Muscle of leg (tissue), 16 donors: Measurements from ENCODE around the gene CARD19. TPM values are rescaled to one million over a fixed set of nuclear protein-coding genes. Genes with fewer than 3 reads are reported as not detected.

Experiments used
- DNase-seq: peaks from one replicate; pipeline ENCODE4 v3.0.0; 2013
- H3K27ac ChIP-seq: one replicate; pipeline ENCODE4 v1.5.1; 2013; ENCODE audit warnings: mild to moderate bottlenecking, low read length, control low read depth
- H3K27me3 ChIP-seq: one replicate; pipeline ENCODE4 v1.6.1; 2013; ENCODE audit warnings: low read length; ENCODE audit not compliant: control insufficient read depth, insufficient read depth
- H3K36me3 ChIP-seq: one replicate; pipeline ENCODE4 v1.6.1; 2013; ENCODE audit warnings: low read length; ENCODE audit not compliant: control insufficient read depth, insufficient read depth
- H3K4me1 ChIP-seq: one replicate; pipeline ENCODE4 v1.6.1; 2013; ENCODE audit warnings: low read length; ENCODE audit not compliant: control insufficient read depth, insufficient read depth
- H3K4me3 ChIP-seq: one replicate; pipeline ENCODE4 v1.5.1; 2013; ENCODE audit warnings: low read length, control low read depth
- H3K9me3 ChIP-seq: replicated peaks from 2 replicates; pipeline ENCODE4 v1.6.1; 2013; ENCODE audit warnings: low read depth, low read length; ENCODE audit not compliant: control insufficient read depth
- WGBS: methylation state at CpG from one replicate; pipeline ENCODE4 v1.1.5; 2013; ENCODE audit warnings: missing lambda C conversion rate; ENCODE audit not compliant: insufficient coverage; 5-methylcytosine and 5-hydroxymethylcytosine counted together
- long read RNA-seq, 11 donors: transcript quantifications; one replicate each; lab custom pipeline, GENCODE V29; 2026
- polyA plus RNA-seq, 8 donors: library from polyadenylated mRNA; unstranded; fragments of 120-200 nt; gene quantifications; one replicate each; pipeline versions ENCODE4 v1.2.1 to v1.2.3, GENCODE V29; 2013; ENCODE audit warnings: inconsistent platforms in 1 of 8, low replicate concordance in 1 of 8; ENCODE audit not compliant: insufficient read length in 8 of 8, insufficient read depth in 1 of 8
- total RNA-seq: library from RNA; stranded (reverse); fragments of 120-200 nt; gene quantifications from one replicate; pipeline ENCODE4 v1.2.4, GENCODE V29; 2013

The CARD19 gene, protein sequence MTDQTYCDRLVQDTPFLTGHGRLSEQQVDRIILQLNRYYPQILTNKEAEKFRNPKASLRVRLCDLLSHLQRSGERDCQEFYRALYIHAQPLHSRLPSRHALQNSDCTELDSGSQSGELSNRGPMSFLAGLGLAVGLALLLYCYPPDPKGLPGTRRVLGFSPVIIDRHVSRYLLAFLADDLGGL
- total RNA-seq (47.4 TPM), polyA plus RNA-seq (10 to 100 TPM; 32.9 to 51.4 (median 35.4) TPM)
- long read RNA-seq, donor 1, partial matches to known transcripts = 0 of 9 reads
- long read RNA-seq, donor 1, other reads (novel, unspliced or antisense) = 0 of 9 reads
- long read RNA-seq, donor 2, partial matches to known transcripts = 0 of 3 reads
- long read RNA-seq, donor 2, other reads (novel, unspliced or antisense) = 0 of 3 reads
- long read RNA-seq, donor 3, transcript CARD19-207 (6 exons, 759 nt) = minor isoform, 5 of 27 reads
- long read RNA-seq, donor 3, transcript CARD19-204 (5 exons, 660 nt) = major isoform, 8 of 27 reads
- long read RNA-seq, donor 3, partial matches to known transcripts = 0 of 27 reads
- long read RNA-seq, donor 3, other reads (novel, unspliced or antisense) = 9 of 27 reads
- long read RNA-seq, donor 4, partial matches to known transcripts = 0 of 15 reads
- long read RNA-seq, donor 4, other reads (novel, unspliced or antisense) = 5 of 15 reads
- long read RNA-seq, donor 5, transcript CARD19-201 (6 exons, 855 nt) = minor isoform, 12 of 51 reads
- long read RNA-seq, donor 5, transcript CARD19-204 (5 exons, 660 nt) = minor isoform, 11 of 51 reads
- long read RNA-seq, donor 5, transcript CARD19-207 (6 exons, 759 nt) = major isoform, 17 of 51 reads
- long read RNA-seq, donor 5, partial matches to known transcripts = 0 of 51 reads
- long read RNA-seq, donor 5, other reads (novel, unspliced or antisense) = 6 of 51 reads
- long read RNA-seq, donor 6, transcript CARD19-201 (6 exons, 855 nt) = minor isoform, 7 of 36 reads
- long read RNA-seq, donor 6, transcript CARD19-206 (2 exons, 2,690 nt) = minor isoform, 5 of 36 reads
- long read RNA-seq, donor 6, transcript CARD19-207 (6 exons, 759 nt) = major isoform, 9 of 36 reads
- long read RNA-seq, donor 6, partial matches to known transcripts = 0 of 36 reads
- long read RNA-seq, donor 6, other reads (novel, unspliced or antisense) = 12 of 36 reads
- long read RNA-seq, donor 7, transcript CARD19-201 (6 exons, 855 nt) = minor isoform, 5 of 15 reads
- long read RNA-seq, donor 7, transcript CARD19-204 (5 exons, 660 nt) = major isoform, 6 of 15 reads
- long read RNA-seq, donor 7, partial matches to known transcripts = 0 of 15 reads
- long read RNA-seq, donor 7, other reads (novel, unspliced or antisense) = 0 of 15 reads
- long read RNA-seq, donor 8, partial matches to known transcripts = 0 of 17 reads
- long read RNA-seq, donor 8, other reads (novel, unspliced or antisense) = 5 of 17 reads
- long read RNA-seq, donor 9, transcript CARD19-201 (6 exons, 855 nt) = major isoform, 6 of 17 reads
- long read RNA-seq, donor 9, transcript CARD19-207 (6 exons, 759 nt) = minor isoform, 5 of 17 reads
- long read RNA-seq, donor 9, partial matches to known transcripts = 0 of 17 reads
- long read RNA-seq, donor 9, other reads (novel, unspliced or antisense) = 0 of 17 reads
- long read RNA-seq, donor 10, transcript CARD19-201 (6 exons, 855 nt) = minor isoform, 7 of 24 reads
- long read RNA-seq, donor 10, transcript CARD19-207 (6 exons, 759 nt) = major isoform, 8 of 24 reads
- long read RNA-seq, donor 10, partial matches to known transcripts = 0 of 24 reads
- long read RNA-seq, donor 10, other reads (novel, unspliced or antisense) = 5 of 24 reads
- long read RNA-seq, donor 11, partial matches to known transcripts = 0 of 14 reads
- long read RNA-seq, donor 11, other reads (novel, unspliced or antisense) = 0 of 14 reads

DNA sequence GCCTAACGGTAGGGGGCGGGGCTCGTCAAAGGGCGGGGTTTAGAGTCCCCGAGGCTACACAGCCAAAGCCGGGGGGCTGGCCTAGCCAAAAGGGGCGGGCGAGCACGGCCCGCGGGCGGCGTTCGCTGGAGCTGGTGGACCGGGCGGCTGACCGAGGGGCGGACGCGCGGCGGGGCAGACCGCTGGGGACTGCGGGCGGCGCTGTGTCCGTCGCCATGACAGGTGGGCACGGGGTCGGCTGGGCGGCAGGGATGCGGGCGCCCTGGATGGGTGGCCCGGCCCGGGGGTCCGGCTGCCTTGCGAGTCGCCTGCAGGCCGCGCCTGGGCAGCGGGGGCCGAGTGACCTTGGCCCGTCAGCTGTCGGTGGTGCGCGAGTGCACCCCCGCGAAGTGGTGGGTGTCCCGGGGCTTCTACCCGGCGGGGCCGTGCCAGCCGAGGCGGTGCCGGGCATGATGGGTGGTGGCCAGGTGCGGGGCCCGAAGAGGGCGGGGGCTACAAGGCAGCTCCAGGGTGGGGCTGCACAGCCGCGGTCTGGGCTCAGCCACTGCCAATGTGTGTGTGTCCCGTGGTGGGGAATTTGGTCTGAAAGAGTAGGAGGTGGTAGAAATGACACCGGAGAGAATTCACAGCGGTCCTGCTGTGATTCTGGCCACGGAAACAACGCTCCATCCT, at the start of gene CARD19:
CARD19 (plus strand) TSS at position 87 of the 672 bp plus-strand sequence; CDS start at position 216, 129 bp downstream.
- peaks cover 57% of the 10 kb centered on the region for H3K4me1 ChIP-seq
- DNase-seq = peak; percentile 81
- WGBS = under 1% methylated on average over 54 of the region's 65 CpGs

DNA sequence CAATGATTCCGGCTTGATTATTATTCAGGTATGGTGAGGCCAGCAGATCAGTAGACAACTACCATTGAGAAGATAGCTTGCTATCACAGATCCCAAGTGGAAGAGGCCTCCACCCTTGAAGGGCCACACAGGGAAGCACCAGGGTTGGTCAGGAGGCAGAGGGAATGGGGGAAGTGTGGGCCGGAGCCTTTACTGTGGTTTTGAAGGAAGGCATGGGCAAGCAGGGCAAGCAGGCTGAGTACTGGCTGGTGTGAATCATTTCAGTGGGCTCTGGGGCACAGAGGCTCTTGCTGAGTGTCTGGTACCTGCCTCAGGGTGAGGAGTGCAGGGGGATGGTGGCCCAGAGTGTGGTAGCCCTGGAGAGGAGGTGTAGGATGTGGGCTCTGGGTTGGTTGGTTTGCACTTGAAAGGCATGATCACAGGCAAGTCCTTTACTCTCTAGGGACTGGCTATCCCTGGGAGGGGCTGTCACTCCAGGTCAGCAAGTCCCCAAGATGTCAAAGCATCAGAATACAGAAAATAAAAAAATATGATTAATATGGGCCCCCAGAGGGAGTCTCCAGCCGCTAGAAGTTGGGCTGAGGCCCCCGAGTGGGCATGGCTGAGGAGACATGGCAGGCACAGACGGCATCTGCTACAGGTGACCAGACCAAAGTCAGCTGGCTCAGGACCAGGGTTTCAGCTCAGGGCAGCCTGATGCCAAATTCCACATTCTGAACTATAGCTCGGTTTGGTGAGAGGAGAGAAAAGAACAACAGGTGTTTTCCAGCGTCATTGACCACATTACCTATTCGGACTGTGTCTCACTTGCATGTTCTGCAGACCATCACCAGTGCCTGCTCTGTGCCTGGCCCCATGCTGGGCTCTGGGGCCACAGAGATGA, 47.2 kb upstream of the CARD19 start:
- DNase-seq = no peak
- 83% methylated on average over 7 of the region's 8 CpGs for WGBS
- Histone ChIP-seq H3K4me1 (peaks cover 21% of the 10 kb centered on the region), H3K4me3 (no peak overlapping the region), H3K27ac (no peak overlapping the region), H3K36me3 (no peaks in the 10 kb centered on the region), H3K27me3 (no peaks in the 10 kb centered on the region), H3K9me3 (no peaks in the 10 kb centered on the region)

More for the DNA sequence above, at the start of gene CARD19:
- Histone ChIP-seq H3K36me3 (peaks cover 3% of the 10 kb centered on the region), H3K27ac (peak within 1 kb of the TSS; percentile 99), H3K9me3 (no peaks in the 10 kb centered on the region), H3K4me3 (peak within 1 kb of the TSS; percentile 78), H3K27me3 (no peaks in the 10 kb centered on the region)

DNA sequence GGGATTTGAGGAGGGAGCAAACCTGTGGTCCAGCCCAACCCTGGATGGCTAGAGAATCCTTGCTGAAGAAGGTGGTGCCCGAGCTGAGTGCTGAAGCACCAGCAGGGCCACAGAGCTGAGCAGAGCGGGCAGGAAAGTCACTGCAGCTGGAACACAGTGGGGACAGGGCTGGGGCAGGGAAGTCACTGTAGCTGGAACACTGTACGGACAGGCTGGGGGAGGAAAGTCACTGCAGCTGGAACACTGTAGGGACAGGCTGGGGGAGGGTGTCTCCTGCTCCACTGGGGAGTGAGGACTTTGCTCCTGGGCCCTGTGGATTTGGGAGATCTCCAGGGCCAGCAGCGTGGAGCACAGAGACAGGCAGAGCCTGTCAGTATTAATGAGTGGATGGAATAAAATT, 46.5 kb upstream of the CARD19 start:
- no peaks in the 10 kb centered on the region for H3K27me3 ChIP-seq
- H3K4me1 ChIP-seq = peaks cover 22% of the 10 kb centered on the region
- no peak overlapping the region for H3K27ac ChIP-seq
- 75% methylated on average over 3 of the region's 4 CpGs for WGBS
- no peaks in the 10 kb centered on the region for H3K9me3 ChIP-seq
- no peak overlapping the region for H3K4me3 ChIP-seq
- no peaks in the 10 kb centered on the region for H3K36me3 ChIP-seq
- DNase-seq = no peak

DNA sequence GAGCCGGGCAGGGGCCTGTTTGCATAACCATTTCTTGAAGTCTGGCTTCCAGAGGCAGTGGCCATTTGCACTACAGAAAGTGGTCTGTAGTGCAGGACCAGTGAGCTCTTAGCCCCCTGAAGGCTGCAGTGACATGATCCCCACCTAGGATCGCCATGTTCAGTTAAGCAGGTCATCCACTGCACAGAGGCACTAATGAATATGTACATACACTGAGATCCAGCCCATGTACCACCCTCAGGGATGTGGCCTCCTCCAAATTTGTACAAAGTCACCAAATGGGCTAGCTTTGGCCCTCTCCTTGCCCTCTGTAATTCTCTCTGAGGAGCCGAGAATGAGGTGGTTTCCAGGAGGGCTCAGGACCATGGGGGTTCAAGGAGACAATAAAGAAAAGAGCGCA, 45.8 kb upstream of the CARD19 start:
- no peaks in the 10 kb centered on the region for H3K36me3 ChIP-seq
- H3K27me3 ChIP-seq = no peaks in the 10 kb centered on the region
- H3K4me1 ChIP-seq = peaks cover 26% of the 10 kb centered on the region
- no peak for DNase-seq
- H3K27ac ChIP-seq = no peak overlapping the region
- WGBS = 100% methylated on average over 3 of the region's 4 CpGs
- H3K4me3 ChIP-seq = no peak overlapping the region
- no peaks in the 10 kb centered on the region for H3K9me3 ChIP-seq

DNA sequence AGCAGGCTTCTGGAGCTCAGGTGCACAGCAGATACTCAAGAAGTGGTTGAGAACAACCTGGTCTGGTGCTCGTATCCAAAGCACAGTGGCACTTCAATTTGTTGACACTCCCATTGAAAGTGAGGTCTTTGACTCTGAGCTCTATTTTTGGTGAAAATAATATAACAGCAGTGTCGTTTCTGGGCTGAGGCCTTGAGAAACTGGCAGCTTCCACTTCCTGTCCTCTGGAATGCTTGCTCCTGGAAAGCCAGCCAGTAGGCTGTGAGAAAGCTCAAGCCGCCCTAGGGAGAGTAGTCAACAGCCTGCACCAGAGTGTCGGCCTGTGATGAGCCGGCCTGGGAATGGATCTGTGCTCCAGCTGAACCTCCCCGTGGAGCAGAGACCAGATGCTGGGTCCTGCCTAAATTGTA, 44.3 kb upstream of the CARD19 start:
- 20% methylated on average over 6 of the region's 6 CpGs for WGBS
- Histone ChIP-seq H3K27me3 (no peaks in the 10 kb centered on the region), H3K27ac (peak overlapping the region; percentile 72), H3K9me3 (no peaks in the 10 kb centered on the region), H3K4me3 (no peak overlapping the region), H3K36me3 (no peaks in the 10 kb centered on the region), H3K4me1 (peaks cover 26% of the 10 kb centered on the region)
- peak; percentile 93 for DNase-seq

DNA sequence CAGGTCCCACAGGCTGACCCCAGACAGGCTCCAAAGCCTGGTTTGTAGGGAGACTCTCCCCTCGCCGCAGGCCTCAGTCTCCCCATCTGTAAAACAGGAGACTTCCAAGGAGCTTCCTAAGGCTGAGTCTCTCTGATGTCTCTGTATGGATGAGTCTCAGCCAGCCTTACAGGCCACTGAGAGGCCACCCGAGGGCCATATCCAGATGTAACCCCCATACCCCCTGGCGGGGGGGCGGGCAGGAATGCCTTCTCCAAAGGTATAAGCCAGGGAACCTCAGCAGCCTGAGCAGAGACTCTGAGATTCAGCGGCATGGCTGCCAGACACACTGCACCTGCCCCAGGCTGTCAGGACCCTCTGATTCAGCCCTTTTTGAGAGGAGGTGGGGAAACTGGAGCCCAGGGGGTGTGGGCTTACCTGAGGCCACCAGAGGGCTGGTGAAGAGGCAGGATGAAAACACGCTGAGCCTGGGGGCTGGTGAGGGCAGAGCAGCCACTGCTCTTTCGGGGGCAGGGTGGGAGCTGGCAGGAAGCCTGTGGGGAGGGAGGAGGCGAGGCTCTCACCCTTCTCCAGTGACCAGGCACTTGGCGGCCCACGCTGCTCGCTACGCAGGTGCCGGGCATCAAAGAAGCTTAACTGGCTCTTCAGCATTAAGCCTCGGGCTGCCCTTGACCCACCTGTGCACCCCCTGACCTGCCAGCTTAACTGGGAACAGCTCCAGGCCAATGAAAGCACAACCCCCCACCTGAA, 43.1 kb upstream of the CARD19 start:
- Histone ChIP-seq H3K4me1 (peaks cover 27% of the 10 kb centered on the region), H3K27me3 (no peaks in the 10 kb centered on the region), H3K9me3 (no peaks in the 10 kb centered on the region), H3K27ac (no peak overlapping the region), H3K36me3 (no peaks in the 10 kb centered on the region), H3K4me3 (no peak overlapping the region)
- 65% methylated on average over 4 of the region's 15 CpGs for WGBS
- no peak for DNase-seq

DNA sequence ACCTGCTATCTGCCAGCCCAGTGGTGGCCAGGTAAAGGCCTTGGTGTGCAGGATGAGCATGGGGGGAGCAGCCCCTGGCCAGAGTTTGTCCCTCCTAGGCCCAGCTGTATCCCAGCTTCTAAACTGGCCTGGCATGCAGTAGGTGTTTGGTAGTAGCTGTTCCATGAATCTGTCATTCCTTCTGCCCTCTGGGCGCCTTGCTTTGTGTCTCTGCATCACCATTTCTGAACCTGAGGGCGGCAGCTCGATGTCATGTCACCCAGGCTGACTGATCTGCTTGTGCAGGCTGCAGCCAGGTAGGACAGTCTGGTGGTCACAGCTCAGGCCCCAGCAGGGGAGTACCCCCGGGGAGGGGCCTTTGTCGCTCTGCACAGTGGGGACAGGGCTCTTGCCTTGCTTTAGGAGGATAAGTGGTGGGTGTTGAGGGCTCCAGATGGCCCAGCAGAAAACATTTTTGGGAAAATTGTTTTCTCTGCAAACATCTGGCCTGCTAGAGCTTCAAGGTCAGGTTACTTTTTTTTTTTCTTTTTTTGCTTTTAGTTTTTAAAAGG, 42.2 kb upstream of the CARD19 start:
- H3K36me3 ChIP-seq = no peaks in the 10 kb centered on the region
- H3K9me3 ChIP-seq = no peaks in the 10 kb centered on the region
- DNase-seq = no peak
- H3K27me3 ChIP-seq = peaks cover 2% of the 10 kb centered on the region
- H3K27ac ChIP-seq = no peak overlapping the region
- peaks cover 33% of the 10 kb centered on the region for H3K4me1 ChIP-seq
- no peak overlapping the region for H3K4me3 ChIP-seq
- WGBS = 69% methylated on average over 5 of the region's 5 CpGs
